ENCODE results near the gene GALNT14.

- TF ChIP-seq CTCF (IDR thresholded peaks at IDR 0.05) (no peak), POLR2A (IDR thresholded peaks at IDR 0.05) (no peak)
Observed at GRCh38 chr2:30900381-30900780, 237.9 kb downstream of the GALNT14 start.

Measured in ovary (tissue), 3 donors.